Neural cell (in vitro differentiated cells): Measurements from ENCODE around the gene CRYGC.

Source experiments
- POLR2AphosphoS5 ChIP-seq: IDR thresholded peaks from 2 replicates; pipeline ENCODE4 v1.6.1; 2012
- RAD21 ChIP-seq: fragments of 450-650 bp; conservative IDR thresholded peaks from 2 replicates; pipeline ENCODE4 v1.6.1; 2014; ENCODE audit warnings: antibody characterized with exemption, mild to moderate bottlenecking, moderate library complexity
- TAF1 ChIP-seq: IDR thresholded peaks from 2 replicates; pipeline ENCODE4 v1.6.1; 2012; ENCODE audit warnings: low read depth
- TF ChIP-seq, protein P1 (sequence below): fragments of 450-650 bp; IDR thresholded peaks from 2 replicates; pipeline ENCODE4 v1.5.1; 2014; ENCODE audit warnings: antibody characterized with exemption, mild to moderate bottlenecking, moderate library complexity; ENCODE audit not compliant: poor library complexity, severe bottlenecking
- TF ChIP-seq, protein P2 (sequence below): IDR thresholded peaks from 2 replicates; pipeline ENCODE4 v1.6.1; 2012; ENCODE audit warnings: borderline replicate concordance

DNA sequence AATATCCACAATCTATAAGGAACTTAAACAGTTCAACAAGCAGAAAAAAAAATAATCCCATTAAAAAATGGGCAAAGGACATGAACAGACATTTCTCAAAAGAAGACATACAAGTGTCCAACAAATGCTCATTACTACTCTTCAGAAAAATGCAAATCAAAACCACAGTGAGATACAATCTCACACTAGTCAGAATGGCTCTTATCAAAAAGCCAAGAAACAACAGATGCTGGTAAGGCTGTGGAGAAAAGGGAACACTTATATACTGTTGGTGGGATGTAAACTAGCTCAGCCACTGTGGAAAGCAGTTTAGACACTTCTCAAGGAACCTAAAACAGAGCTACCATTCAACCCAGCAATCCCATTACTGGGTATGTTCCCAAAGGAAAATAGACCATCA is 23.5 kb upstream of the CRYGC start:
- TF ChIP-seq, protein P1, sequence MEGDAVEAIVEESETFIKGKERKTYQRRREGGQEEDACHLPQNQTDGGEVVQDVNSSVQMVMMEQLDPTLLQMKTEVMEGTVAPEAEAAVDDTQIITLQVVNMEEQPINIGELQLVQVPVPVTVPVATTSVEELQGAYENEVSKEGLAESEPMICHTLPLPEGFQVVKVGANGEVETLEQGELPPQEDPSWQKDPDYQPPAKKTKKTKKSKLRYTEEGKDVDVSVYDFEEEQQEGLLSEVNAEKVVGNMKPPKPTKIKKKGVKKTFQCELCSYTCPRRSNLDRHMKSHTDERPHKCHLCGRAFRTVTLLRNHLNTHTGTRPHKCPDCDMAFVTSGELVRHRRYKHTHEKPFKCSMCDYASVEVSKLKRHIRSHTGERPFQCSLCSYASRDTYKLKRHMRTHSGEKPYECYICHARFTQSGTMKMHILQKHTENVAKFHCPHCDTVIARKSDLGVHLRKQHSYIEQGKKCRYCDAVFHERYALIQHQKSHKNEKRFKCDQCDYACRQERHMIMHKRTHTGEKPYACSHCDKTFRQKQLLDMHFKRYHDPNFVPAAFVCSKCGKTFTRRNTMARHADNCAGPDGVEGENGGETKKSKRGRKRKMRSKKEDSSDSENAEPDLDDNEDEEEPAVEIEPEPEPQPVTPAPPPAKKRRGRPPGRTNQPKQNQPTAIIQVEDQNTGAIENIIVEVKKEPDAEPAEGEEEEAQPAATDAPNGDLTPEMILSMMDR, result no peak
- no peak for TF ChIP-seq POLR2AphosphoS5
- TF ChIP-seq TAF1, result no peak
- TF ChIP-seq RAD21, result no peak
- TF ChIP-seq, protein P2, sequence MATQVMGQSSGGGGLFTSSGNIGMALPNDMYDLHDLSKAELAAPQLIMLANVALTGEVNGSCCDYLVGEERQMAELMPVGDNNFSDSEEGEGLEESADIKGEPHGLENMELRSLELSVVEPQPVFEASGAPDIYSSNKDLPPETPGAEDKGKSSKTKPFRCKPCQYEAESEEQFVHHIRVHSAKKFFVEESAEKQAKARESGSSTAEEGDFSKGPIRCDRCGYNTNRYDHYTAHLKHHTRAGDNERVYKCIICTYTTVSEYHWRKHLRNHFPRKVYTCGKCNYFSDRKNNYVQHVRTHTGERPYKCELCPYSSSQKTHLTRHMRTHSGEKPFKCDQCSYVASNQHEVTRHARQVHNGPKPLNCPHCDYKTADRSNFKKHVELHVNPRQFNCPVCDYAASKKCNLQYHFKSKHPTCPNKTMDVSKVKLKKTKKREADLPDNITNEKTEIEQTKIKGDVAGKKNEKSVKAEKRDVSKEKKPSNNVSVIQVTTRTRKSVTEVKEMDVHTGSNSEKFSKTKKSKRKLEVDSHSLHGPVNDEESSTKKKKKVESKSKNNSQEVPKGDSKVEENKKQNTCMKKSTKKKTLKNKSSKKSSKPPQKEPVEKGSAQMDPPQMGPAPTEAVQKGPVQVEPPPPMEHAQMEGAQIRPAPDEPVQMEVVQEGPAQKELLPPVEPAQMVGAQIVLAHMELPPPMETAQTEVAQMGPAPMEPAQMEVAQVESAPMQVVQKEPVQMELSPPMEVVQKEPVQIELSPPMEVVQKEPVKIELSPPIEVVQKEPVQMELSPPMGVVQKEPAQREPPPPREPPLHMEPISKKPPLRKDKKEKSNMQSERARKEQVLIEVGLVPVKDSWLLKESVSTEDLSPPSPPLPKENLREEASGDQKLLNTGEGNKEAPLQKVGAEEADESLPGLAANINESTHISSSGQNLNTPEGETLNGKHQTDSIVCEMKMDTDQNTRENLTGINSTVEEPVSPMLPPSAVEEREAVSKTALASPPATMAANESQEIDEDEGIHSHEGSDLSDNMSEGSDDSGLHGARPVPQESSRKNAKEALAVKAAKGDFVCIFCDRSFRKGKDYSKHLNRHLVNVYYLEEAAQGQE, result no peak
